ENCODE data around the gene ATF4. TPM values are rescaled to one million over a fixed set of nuclear protein-coding genes. Genes with fewer than 3 reads are reported as not detected.

Gene ATF4
- 491 TPM for polyA plus RNA-seq (2012; ENCODE audit: low read depth, missing spikeins)

GRCh38 chr22:39520226-39521105 is at the start of gene ATF4:
Gene ATF4, plus strand, starts transcription at chr22:39520562. Its CDS starts 884 bp downstream, at chr22:39521446.
- DNase-seq (ENCODE audit: insufficient read length, low spot score) (no peak), FAIRE-seq (no peak)
- TF ChIP-seq PAX5 (IDR thresholded peaks at IDR 0.05; ENCODE audit: insufficient read depth, low read length, severe bottlenecking) (no peak), TAF1 (IDR thresholded peaks at IDR 0.05; ENCODE audit: low read depth, low read length) (peak; percentile 99), SPI1 (IDR thresholded peaks at IDR 0.05; ENCODE audit: low read depth, low read length) (no peak), POLR2A (IDR thresholded peaks at IDR 0.05; ENCODE audit: low read depth, low read length) (peak; percentile 99), POLR2AphosphoS5 (IDR thresholded peaks at IDR 0.05; ENCODE audit: low read depth, low read length) (peak; percentile 99), POU2F2 (IDR thresholded peaks at IDR 0.05; ENCODE audit: low read depth, low read length) (peak; percentile 86)

- DNase-seq (ENCODE audit: insufficient read length, low spot score): no peak
- TF ChIP-seq PAX5 (IDR thresholded peaks at IDR 0.05; ENCODE audit: insufficient read depth, low read length, severe bottlenecking): no peak
- peak; percentile 92 for FAIRE-seq
Observed at GRCh38 chr22:39471381-39472141, 48.8 kb upstream of the ATF4 start.

- DNase-seq (ENCODE audit: insufficient read length, low spot score): no peak
Observed at GRCh38 chr22:39472570-39473556, 47.5 kb upstream of the ATF4 start.

GRCh38 chr22:39473851-39474250 is 46.5 kb upstream of the ATF4 start:
- TF ChIP-seq POLR2AphosphoS5 (IDR thresholded peaks at IDR 0.05; ENCODE audit: low read depth, low read length): no peak
- TF ChIP-seq POLR2A (IDR thresholded peaks at IDR 0.05; ENCODE audit: low read depth, low read length): no peak
- no peak for TF ChIP-seq SPI1 (IDR thresholded peaks at IDR 0.05; ENCODE audit: low read depth, low read length)
- no peak for TF ChIP-seq PAX5 (IDR thresholded peaks at IDR 0.05; ENCODE audit: insufficient read depth, low read length, severe bottlenecking)
- TF ChIP-seq POU2F2 (IDR thresholded peaks at IDR 0.05; ENCODE audit: low read depth, low read length): no peak
- TF ChIP-seq TAF1 (IDR thresholded peaks at IDR 0.05; ENCODE audit: low read depth, low read length): no peak
- no peak for FAIRE-seq
- no peak for DNase-seq (ENCODE audit: insufficient read length, low spot score)

More at GRCh38 chr22:39472570-39473556, 47.5 kb upstream of the ATF4 start:
- peak; percentile 84 for FAIRE-seq
- TF ChIP-seq POLR2AphosphoS5 (IDR thresholded peaks at IDR 0.05; ENCODE audit: low read depth, low read length): no peak
- no peak for TF ChIP-seq POU2F2 (IDR thresholded peaks at IDR 0.05; ENCODE audit: low read depth, low read length)
- TF ChIP-seq TAF1 (IDR thresholded peaks at IDR 0.05; ENCODE audit: low read depth, low read length): no peak
- no peak for TF ChIP-seq POLR2A (IDR thresholded peaks at IDR 0.05; ENCODE audit: low read depth, low read length)
- no peak for TF ChIP-seq PAX5 (IDR thresholded peaks at IDR 0.05; ENCODE audit: insufficient read depth, low read length, severe bottlenecking)
- TF ChIP-seq SPI1 (IDR thresholded peaks at IDR 0.05; ENCODE audit: low read depth, low read length): no peak

- no peak for DNase-seq (ENCODE audit: insufficient read length, low spot score)
- FAIRE-seq: no peak
Observed at GRCh38 chr22:39474351-39475111, 45.8 kb upstream of the ATF4 start.

GRCh38 chr22:39475337-39475736 is 45.0 kb upstream of the ATF4 start:
- TF ChIP-seq SPI1 (IDR thresholded peaks at IDR 0.05; ENCODE audit: low read depth, low read length) (no peak), POLR2AphosphoS5 (IDR thresholded peaks at IDR 0.05; ENCODE audit: low read depth, low read length) (no peak), POU2F2 (IDR thresholded peaks at IDR 0.05; ENCODE audit: low read depth, low read length) (no peak), PAX5 (IDR thresholded peaks at IDR 0.05; ENCODE audit: insufficient read depth, low read length, severe bottlenecking) (no peak), TAF1 (IDR thresholded peaks at IDR 0.05; ENCODE audit: low read depth, low read length) (no peak), POLR2A (IDR thresholded peaks at IDR 0.05; ENCODE audit: low read depth, low read length) (no peak)
- no peak for FAIRE-seq
- DNase-seq (ENCODE audit: insufficient read length, low spot score): no peak

More at GRCh38 chr22:39474351-39475111, 45.8 kb upstream of the ATF4 start:
- TF ChIP-seq POLR2A (IDR thresholded peaks at IDR 0.05; ENCODE audit: low read depth, low read length): no peak
- TF ChIP-seq SPI1 (IDR thresholded peaks at IDR 0.05; ENCODE audit: low read depth, low read length): no peak
- TF ChIP-seq TAF1 (IDR thresholded peaks at IDR 0.05; ENCODE audit: low read depth, low read length): no peak
- no peak for TF ChIP-seq POU2F2 (IDR thresholded peaks at IDR 0.05; ENCODE audit: low read depth, low read length)
- no peak for TF ChIP-seq POLR2AphosphoS5 (IDR thresholded peaks at IDR 0.05; ENCODE audit: low read depth, low read length)
- no peak for TF ChIP-seq PAX5 (IDR thresholded peaks at IDR 0.05; ENCODE audit: insufficient read depth, low read length, severe bottlenecking)

GRCh38 chr22:39475902-39476301 is 44.5 kb upstream of the ATF4 start:
- no peak for FAIRE-seq
- DNase-seq (ENCODE audit: insufficient read length, low spot score): no peak
- TF ChIP-seq TAF1 (IDR thresholded peaks at IDR 0.05; ENCODE audit: low read depth, low read length): no peak
- TF ChIP-seq PAX5 (IDR thresholded peaks at IDR 0.05; ENCODE audit: insufficient read depth, low read length, severe bottlenecking): no peak
- no peak for TF ChIP-seq POLR2AphosphoS5 (IDR thresholded peaks at IDR 0.05; ENCODE audit: low read depth, low read length)
- no peak for TF ChIP-seq SPI1 (IDR thresholded peaks at IDR 0.05; ENCODE audit: low read depth, low read length)
- TF ChIP-seq POLR2A (IDR thresholded peaks at IDR 0.05; ENCODE audit: low read depth, low read length): no peak
- no peak for TF ChIP-seq POU2F2 (IDR thresholded peaks at IDR 0.05; ENCODE audit: low read depth, low read length)

- TF ChIP-seq POU2F2 (IDR thresholded peaks at IDR 0.05; ENCODE audit: low read depth, low read length): no peak
- TF ChIP-seq POLR2A (IDR thresholded peaks at IDR 0.05; ENCODE audit: low read depth, low read length): no peak
- no peak for TF ChIP-seq PAX5 (IDR thresholded peaks at IDR 0.05; ENCODE audit: insufficient read depth, low read length, severe bottlenecking)
- TF ChIP-seq SPI1 (IDR thresholded peaks at IDR 0.05; ENCODE audit: low read depth, low read length): no peak
- no peak for TF ChIP-seq POLR2AphosphoS5 (IDR thresholded peaks at IDR 0.05; ENCODE audit: low read depth, low read length)
- TF ChIP-seq TAF1 (IDR thresholded peaks at IDR 0.05; ENCODE audit: low read depth, low read length): no peak
- FAIRE-seq: no peak
- no peak for DNase-seq (ENCODE audit: insufficient read length, low spot score)
Observed at GRCh38 chr22:39476664-39477063, 43.7 kb upstream of the ATF4 start.

Measured in GM12891 (cell line).